WI38 (cell line): ENCODE measurements around the gene ARMC12.

Experiments
- H3K4me3 ChIP-seq: 2 replicates; pipeline ENCODE4 v1.5.1; 2011; ENCODE audit warnings: low read depth, mild to moderate bottlenecking, control low read depth, low read length
- TF ChIP-seq, protein P1 (sequence below): IDR thresholded peaks from 2 replicates; pipeline ENCODE4 v1.5.1; 2012; ENCODE audit warnings: low read depth, mild to moderate bottlenecking, control low read depth, low read length

ARMC12 gene

GRCh38 chr6:35719830-35720733 is 16.8 kb upstream of the ARMC12 start:
- peak overlapping the region; percentile 43 for H3K4me3 ChIP-seq
- TF ChIP-seq, protein P1, sequence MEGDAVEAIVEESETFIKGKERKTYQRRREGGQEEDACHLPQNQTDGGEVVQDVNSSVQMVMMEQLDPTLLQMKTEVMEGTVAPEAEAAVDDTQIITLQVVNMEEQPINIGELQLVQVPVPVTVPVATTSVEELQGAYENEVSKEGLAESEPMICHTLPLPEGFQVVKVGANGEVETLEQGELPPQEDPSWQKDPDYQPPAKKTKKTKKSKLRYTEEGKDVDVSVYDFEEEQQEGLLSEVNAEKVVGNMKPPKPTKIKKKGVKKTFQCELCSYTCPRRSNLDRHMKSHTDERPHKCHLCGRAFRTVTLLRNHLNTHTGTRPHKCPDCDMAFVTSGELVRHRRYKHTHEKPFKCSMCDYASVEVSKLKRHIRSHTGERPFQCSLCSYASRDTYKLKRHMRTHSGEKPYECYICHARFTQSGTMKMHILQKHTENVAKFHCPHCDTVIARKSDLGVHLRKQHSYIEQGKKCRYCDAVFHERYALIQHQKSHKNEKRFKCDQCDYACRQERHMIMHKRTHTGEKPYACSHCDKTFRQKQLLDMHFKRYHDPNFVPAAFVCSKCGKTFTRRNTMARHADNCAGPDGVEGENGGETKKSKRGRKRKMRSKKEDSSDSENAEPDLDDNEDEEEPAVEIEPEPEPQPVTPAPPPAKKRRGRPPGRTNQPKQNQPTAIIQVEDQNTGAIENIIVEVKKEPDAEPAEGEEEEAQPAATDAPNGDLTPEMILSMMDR: no peak

DNA sequence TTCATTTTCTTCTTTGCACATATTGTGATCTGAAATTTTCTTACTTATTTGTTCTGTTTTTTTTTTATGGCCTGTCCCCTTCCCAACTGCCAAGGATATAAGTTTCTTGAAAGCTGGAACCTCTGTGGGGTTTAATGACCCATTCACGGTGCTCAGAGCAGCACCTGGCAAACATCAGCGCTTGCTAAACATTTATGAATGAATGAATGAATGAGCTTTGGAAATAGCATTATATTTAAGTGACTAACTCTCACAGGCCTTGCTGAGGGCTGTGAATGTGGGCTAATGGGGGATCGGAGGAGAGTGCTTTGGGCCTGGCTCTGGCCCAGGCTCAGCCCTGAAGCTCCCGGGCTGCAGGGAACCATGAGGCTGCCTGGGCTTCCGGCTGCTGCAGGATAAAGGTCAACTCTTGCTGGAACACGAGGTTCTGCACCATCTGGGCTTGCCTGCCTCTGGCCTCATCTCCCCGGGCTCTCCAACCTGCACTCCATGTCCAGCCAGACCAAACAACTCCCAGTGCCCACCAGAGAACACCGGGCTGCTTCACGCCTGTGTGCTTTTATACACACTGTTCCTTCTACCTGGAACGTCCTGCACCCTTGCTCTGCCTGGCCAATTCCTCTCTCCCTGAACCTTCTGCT is 14.6 kb upstream of the ARMC12 start:
- H3K4me3 ChIP-seq: no peak overlapping the region
- TF ChIP-seq, protein P1: no peak

- TF ChIP-seq, protein P1: no peak
- H3K4me3 ChIP-seq: no peak overlapping the region
These were observed 13.2 kb upstream of the ARMC12 start for GRCh38 chr6:35723587-35723986.

DNA sequence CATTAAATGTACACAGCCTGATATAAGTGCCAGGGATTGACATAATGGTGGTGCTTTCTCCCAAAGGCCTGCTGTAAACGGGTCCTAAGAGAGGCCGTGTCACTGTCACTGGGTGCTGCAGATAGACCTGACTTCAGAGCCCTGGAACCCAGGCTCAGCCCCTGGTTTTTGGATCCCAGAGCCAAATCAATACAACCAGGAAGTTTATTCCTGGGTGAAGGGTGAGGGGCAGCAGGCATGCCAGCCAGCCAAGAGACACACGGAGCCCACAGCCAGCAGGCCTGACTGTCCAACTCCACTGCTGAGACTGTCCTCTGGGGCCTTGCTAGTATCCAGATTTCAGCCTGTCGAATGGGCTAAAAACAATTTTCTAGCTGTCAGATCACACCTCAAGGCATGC is 12.8 kb upstream of the ARMC12 start:
- TF ChIP-seq, protein P1: no peak

GRCh38 chr6:35724471-35724870 is 12.4 kb upstream of the ARMC12 start:
- TF ChIP-seq, protein P1: no peak
- H3K4me3 ChIP-seq: no peak overlapping the region

More for the DNA sequence above, 12.8 kb upstream of the ARMC12 start:
- H3K4me3 ChIP-seq: no peak overlapping the region

DNA sequence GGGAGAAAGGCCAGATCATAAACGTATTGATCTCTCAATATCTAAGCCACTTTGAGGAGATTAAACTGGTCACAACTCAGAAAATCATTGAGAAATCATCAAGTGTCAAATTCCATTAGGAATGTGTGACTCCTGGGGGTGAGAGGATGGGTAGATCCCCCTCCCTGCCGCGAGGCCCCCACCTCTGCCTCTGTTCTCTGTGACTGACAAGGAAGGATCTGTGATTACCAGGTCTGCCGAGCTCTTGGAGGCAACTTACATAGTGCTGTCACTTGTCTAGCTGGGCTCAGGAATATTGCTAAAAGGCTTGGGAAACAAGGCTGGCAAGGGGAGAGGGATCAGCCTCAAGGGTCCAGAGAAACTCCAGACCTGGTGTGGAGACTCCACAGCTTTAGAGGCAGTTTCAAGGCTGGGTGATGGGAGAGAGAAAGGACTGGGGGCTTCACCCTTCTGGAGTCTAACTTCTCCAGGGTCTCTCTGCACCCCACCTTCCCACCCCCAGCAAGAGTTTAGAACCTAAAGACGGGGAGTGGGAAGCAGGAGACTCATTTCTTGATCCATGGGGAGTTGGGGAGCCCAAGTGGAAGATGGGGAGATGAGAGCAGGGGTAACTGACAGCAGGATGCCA is 11.6 kb upstream of the ARMC12 start:
- TF ChIP-seq, protein P1: no peak
- no peak overlapping the region for H3K4me3 ChIP-seq
